Common myeloid progenitor, CD34-positive (primary cell): ENCODE results near the gene TSC22D3.

ENCODE experiments used
- CTCF ChIA-PET: fragments of 350-600 bp; sonication (Branson Sonifier 250); formaldehyde crosslinking; loops from one replicate; lab custom pipeline; 2021; ENCODE audit warnings: antibody characterized with exemption; lab: Charles Lee
- POLR2A ChIA-PET: fragments of 350-600 bp; sonication (Branson Sonifier 250); formaldehyde crosslinking; loops from one replicate; lab custom pipeline; 2021; ENCODE audit warnings: antibody characterized with exemption; lab: Charles Lee
- DNase-seq, 3 donors: peaks; one replicate each; pipeline versions ENCODE4 v3.0.0 to v3.0.0-alpha.2; 2013
- H3K27ac ChIP-seq, 2 experiments: 1 replicate in 1 of 2; 2 replicates in 1 of 2; pipeline ENCODE4 v1.7.0; 2013; ENCODE audit warnings: inconsistent platforms in 2 of 2, low read length in 2 of 2, mild to moderate bottlenecking in 2 of 2, low read depth in 1 of 2, moderate library complexity in 1 of 2; ENCODE audit not compliant: severe bottlenecking in 2 of 2, insufficient read depth in 1 of 2, poor library complexity in 1 of 2
- H3K27me3 ChIP-seq, 5 experiments: replicated peaks in 2 of 5; 1 replicate in 3 of 5; 2 replicates in 2 of 5; pipeline versions ENCODE4 v1.6.1 to v1.7.0; 2013; ENCODE audit warnings: low read length in 4 of 5, mild to moderate bottlenecking in 2 of 5, moderate library complexity in 2 of 5, inconsistent platforms in 1 of 5; ENCODE audit not compliant: insufficient read depth in 5 of 5, control insufficient read depth in 4 of 5
- H3K36me3 ChIP-seq, 4 experiments: 1 replicate in 2 of 4; 2 replicates in 2 of 4; pipeline versions ENCODE4 v1.6.1 to v1.7.0; 2013; ENCODE audit warnings: low read length in 3 of 4, control low read depth in 1 of 4, mild to moderate bottlenecking in 1 of 4; ENCODE audit not compliant: control insufficient read depth in 4 of 4, insufficient read depth in 4 of 4
- H3K4me1 ChIP-seq, 4 experiments: 1 replicate in 3 of 4; 2 replicates in 1 of 4; pipeline versions ENCODE4 v1.6.1 to v1.7.1; 2013; ENCODE audit warnings: low read length in 3 of 4, mild to moderate bottlenecking in 3 of 4, control low read depth in 1 of 4, inconsistent platforms in 1 of 4, moderate library complexity in 1 of 4; ENCODE audit not compliant: control insufficient read depth in 4 of 4, insufficient read depth in 4 of 4; ENCODE audit errors: control extremely low read depth in 1 of 4
- H3K4me3 ChIP-seq, 7 experiments: 1 replicate in 4 of 7; 2 replicates in 3 of 7; pipeline versions ENCODE4 v1.5.1 to v1.7.0; 2013; ENCODE audit warnings: mild to moderate bottlenecking in 7 of 7, low read length in 6 of 7, moderate library complexity in 6 of 7, inconsistent platforms in 2 of 7, low read depth in 2 of 7, control low read depth in 1 of 7; ENCODE audit not compliant: insufficient read depth in 4 of 7, control insufficient read depth in 1 of 7; ENCODE audit errors: extremely low read depth in 1 of 7
- H3K9me3 ChIP-seq, 5 experiments: 1 replicate in 4 of 5; 2 replicates in 1 of 5; pipeline versions ENCODE4 v1.6.1 to v1.7.1; 2013; ENCODE audit warnings: low read length in 4 of 5, mild to moderate bottlenecking in 2 of 5, inconsistent platforms in 1 of 5, low read depth in 1 of 5, moderate library complexity in 1 of 5; ENCODE audit not compliant: control insufficient read depth in 4 of 5, insufficient read depth in 2 of 5; ENCODE audit errors: control extremely low read depth in 1 of 5
- WGBS: methylation state at CpG from one replicate; pipeline ENCODE4 v1.1.5; 2013; ENCODE audit not compliant: insufficient coverage; 5-methylcytosine and 5-hydroxymethylcytosine counted together

The TSC22D3 gene

DNA sequence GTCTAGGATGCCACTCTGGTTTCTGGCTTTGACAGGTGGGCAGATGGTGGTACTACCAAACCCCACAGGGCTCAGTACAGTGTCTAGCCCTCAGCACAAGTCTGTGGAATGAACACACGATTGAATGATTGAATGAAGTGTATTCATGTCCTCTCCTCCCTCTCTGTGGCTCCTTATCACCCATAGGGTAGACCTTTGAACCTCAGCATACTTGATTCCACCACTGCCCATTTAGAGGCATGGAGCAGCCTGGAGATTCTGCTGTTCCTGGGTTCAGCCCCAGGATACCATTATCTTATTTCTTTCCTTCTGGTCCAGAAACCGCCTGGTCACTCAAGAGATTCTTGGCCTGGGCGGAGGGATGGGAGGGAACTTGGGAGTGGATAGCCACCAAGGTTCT, 93.3 kb downstream of the TSC22D3 start:
- Histone ChIP-seq H3K27me3 (peaks cover 0 to 10% (median 0%) of the 10 kb centered on the region in 5 experiments), H3K9me3 (no peaks in the 10 kb centered on the region), H3K27ac (no peak overlapping the region), H3K4me1 (peaks cover 11 to 70% (median 57%) of the 10 kb centered on the region in 4 experiments), H3K36me3 (no peaks in the 10 kb centered on the region), H3K4me3 (no peak overlapping the region)
- 93% methylated on average over 2 of the region's 3 CpGs for WGBS
- ChIA-PET POLR2A (no interaction called here), CTCF (no interaction called here)
- no peak for DNase-seq

DNA sequence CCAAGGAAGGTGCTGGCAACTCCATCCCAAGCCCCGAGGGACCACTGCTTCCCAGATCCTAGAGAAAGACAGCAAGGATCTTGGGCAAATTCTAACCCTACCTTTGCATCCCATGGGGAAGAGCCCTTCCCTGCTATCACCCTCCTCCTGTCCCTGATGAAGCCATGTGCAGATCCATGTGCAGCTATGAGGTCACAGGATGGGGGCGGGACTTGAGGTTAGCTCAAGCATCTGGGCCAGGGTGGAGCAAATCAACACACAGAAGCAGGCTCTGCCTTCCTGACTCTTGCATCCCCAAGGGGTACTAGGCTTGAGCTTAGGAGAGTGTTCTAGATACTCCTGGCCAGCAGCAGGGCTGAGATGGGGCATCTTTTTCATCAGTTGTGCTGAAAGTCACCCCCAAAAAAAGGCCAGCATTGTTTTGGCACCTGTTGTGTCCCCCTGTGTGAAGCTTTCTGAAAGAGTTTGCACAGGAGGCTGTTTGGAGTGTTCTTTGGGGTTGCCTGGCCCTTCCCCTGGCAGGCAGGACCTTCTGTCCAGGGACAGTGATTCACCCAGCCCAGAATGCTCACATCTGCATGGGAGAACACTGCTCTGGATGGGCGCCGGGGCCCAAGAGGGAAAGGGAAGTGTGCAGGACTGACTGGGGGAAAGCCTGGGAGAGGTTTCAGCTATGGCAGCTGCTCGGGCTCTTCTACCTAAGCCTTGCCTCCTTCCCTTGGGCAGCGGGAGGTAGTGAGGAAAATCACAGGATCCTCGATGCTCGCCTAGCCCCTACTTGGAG, 96.4 kb downstream of the TSC22D3 start:
- peaks cover 18 to 70% (median 53%) of the 10 kb centered on the region in 4 experiments for H3K4me1 ChIP-seq
- 51% methylated on average over 3 of the region's 8 CpGs for WGBS
- H3K27me3 ChIP-seq = peaks cover 0 to 16% (median 0%) of the 10 kb centered on the region in 5 experiments
- H3K36me3 ChIP-seq = no peaks in the 10 kb centered on the region
- DNase-seq = peak; percentile 48 to 83 (median 81)
- H3K27ac ChIP-seq = no peak overlapping the region
- ChIA-PET CTCF (interaction anchor here (1.0 to 3.3 kb wide), 4 partner anchors 12 to 40 kb away, joined by 3 to 13 read pairs (median 6); no protein-coding TSS in a partner anchor), POLR2A (no interaction called here)
- H3K4me3 ChIP-seq = peak overlapping the region in 1 of 7 experiments; percentile 6
- H3K9me3 ChIP-seq = no peaks in the 10 kb centered on the region

DNA sequence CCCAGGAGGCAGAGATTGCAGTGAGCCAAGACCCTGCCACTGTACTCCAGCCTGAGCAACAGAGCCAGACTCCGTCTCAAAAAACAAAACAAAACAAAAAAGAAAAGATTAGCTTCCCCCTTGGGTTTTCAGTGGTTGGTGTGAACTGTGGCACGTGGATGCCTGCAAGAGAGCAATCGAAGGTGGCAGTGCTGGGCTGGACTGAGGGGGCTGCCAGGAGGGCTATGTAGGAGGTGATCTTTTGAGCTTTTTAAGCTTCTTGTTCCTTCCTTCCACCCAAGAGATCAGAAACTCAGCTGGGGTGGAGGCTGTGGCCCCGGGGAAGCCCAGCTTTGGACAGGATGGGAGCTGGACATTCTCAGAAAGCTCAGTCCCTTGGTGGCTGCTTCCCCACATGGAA, 97.7 kb downstream of the TSC22D3 start:
- whole genome bisulfite sequencing = 80% methylated on average over 1 of the region's 4 CpGs
- Histone ChIP-seq H3K4me3 (no peak overlapping the region), H3K27me3 (peaks cover 0 to 16% (median 0%) of the 10 kb centered on the region in 5 experiments), H3K27ac (peak overlapping the region in 1 of 2 experiments; percentile 98), H3K9me3 (no peaks in the 10 kb centered on the region), H3K4me1 (peaks cover 22 to 67% (median 54%) of the 10 kb centered on the region in 4 experiments), H3K36me3 (no peaks in the 10 kb centered on the region)
- DNase-seq = no peak
- CTCF ChIA-PET = interaction anchor here (2.5 to 3.3 kb wide), 3 partner anchors 35 to 42 kb away, joined by 10 to 27 read pairs (median 13); no protein-coding TSS in a partner anchor
- POLR2A ChIA-PET = interaction anchor here (0.9 to 2.8 kb wide), 2 partner anchors 28 to 34 kb away, joined by 5 to 20 read pairs; no protein-coding TSS in a partner anchor

DNA sequence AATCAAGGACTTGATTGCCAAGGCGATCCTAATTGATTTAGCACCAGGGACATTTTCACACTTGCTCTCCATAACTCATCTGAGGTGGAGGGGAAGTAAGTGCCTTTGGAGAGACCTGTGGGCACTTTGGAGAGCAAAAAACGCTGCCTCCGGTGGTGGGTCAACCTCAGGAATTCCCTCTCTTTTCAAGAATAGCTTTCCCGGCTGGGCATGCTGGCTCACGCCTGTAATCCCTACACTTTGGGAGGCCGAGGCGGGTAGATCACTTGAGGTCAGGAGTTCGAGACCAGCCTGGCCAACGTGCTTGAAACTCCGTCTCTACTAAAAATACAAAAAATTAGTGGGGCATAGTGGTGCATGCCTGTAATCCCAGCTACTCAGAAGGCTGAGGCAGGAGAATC, 98.1 kb downstream of the TSC22D3 start:
- H3K27me3 ChIP-seq = peaks cover 0 to 16% (median 0%) of the 10 kb centered on the region in 5 experiments
- ChIA-PET POLR2A (interaction anchor here (0.7 to 2.8 kb wide), 3 partner anchors 29 to 39 kb away, joined by 3 to 20 read pairs (median 5); no protein-coding TSS in a partner anchor), CTCF (interaction anchor here (0.9 to 3.3 kb wide), 4 partner anchors 18 to 42 kb away, joined by 3 to 27 read pairs (median 12); no protein-coding TSS in a partner anchor)
- no peaks in the 10 kb centered on the region for H3K36me3 ChIP-seq
- 68% methylated on average over 7 of the region's 10 CpGs for WGBS
- peaks cover 22 to 64% (median 51%) of the 10 kb centered on the region in 4 experiments for H3K4me1 ChIP-seq
- H3K9me3 ChIP-seq = no peaks in the 10 kb centered on the region
- H3K4me3 ChIP-seq = peak overlapping the region in 3 of 7 experiments; percentile 43 to 72 (median 66)
- peak in 2 of 3 donors; percentile 18 to 32 for DNase-seq
- H3K27ac ChIP-seq = peak overlapping the region; percentile 82 to 98

DNA sequence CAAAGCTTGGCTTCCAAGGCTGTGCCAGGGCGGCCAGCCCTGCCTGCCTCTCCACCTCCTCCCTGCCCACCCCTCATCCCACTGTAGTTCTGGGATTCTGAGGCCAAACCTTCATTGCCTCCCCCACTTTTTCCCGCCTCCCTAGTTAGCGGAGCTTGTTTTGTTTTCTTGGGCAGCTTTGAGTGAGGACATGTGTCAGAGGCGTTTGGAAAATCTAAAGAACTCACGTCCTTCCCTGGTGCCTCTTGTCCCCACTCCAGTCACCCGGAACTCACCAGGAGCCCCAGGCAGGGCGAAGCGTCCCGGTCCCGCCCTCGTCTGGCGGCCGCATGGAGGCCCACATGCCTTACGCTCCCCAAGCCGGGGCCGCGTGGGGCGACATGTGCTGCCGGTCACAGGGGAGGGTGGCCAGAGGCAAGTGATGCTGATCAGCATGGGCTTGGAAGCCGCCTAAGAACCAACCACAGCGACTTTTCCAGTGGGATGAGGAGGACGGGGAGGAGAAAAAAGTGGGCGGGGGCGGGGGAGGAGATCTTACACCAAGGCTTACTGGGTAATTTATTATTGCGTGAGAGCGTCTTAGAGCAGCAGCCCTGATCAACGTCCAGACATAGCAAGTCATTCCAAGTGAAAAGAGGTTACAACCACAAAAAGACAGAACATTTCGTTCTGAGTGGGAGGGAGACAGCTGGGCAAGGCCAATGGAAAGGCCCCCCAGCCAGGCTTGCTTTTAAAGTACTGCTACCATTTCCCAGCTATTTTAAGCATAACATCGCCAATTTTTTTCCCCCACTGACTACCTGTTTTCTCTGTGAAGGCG, 98.8 kb downstream of the TSC22D3 start:
- Histone ChIP-seq H3K4me1 (peaks cover 22 to 64% (median 51%) of the 10 kb centered on the region in 4 experiments), H3K9me3 (no peaks in the 10 kb centered on the region), H3K27me3 (peaks cover 0 to 16% (median 0%) of the 10 kb centered on the region in 5 experiments), H3K27ac (peak overlapping the region; percentile 82 to 98), H3K4me3 (peak overlapping the region in 5 of 7 experiments; percentile 43 to 72 (median 50)), H3K36me3 (no peaks in the 10 kb centered on the region)
- ChIA-PET CTCF (interaction anchor here (0.8 to 3.3 kb wide), 7 partner anchors 17 to 43 kb away, joined by 3 to 27 read pairs (median 5); no protein-coding TSS in a partner anchor), POLR2A (interaction anchor here (0.6 to 2.8 kb wide), 3 partner anchors 35 to 40 kb away, joined by 3 to 20 read pairs (median 3); no protein-coding TSS in a partner anchor)
- 43% methylated on average over 12 of the region's 30 CpGs for WGBS
- DNase-seq = peak; percentile 64 to 77 (median 77)

DNA sequence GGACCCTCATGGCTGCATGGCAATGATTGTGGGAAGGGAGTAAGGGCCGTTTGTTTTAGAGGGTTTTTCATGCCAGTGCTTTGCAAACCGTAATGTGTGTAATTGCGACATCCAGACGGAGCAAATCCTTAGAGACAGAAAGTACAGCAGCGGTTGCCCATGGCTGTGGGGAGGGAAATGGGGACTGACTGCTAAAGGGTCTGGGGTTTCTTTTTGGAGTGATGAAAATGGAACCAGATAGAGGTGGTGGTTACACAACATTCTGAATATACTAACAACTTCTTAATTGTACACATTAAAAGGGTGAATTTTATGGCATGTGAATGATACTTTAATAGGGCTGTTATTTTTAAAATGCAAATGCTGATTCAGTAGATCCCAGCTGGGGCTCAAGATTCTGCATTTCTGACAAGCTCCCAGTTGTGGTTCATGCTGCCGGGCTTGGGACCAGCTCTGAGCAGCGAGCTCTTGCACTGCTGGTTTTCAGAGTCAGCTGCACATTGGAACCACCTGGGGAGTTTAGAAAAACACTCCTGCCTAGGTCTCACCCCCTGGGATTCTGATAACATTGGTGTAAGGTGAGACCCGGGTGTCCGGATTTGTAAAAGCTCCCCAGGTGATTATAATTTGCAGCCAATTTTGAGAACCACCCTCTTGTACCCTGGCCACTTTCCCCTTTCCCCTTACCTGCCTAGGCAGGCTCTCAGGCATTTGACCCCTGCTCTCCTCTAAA, 99.6 kb downstream of the TSC22D3 start:
- no peaks in the 10 kb centered on the region for H3K9me3 ChIP-seq
- peaks cover 0 to 16% (median 0%) of the 10 kb centered on the region in 5 experiments for H3K27me3 ChIP-seq
- peak overlapping the region; percentile 82 to 98 for H3K27ac ChIP-seq
- ChIA-PET POLR2A (interaction anchor here (0.6 to 2.8 kb wide), 2 partner anchors 36 to 41 kb away, joined by 3 to 20 read pairs; no protein-coding TSS in a partner anchor), CTCF (interaction anchor here (0.8 to 3.3 kb wide), 5 partner anchors 25 to 44 kb away, joined by 3 to 27 read pairs (median 5); no protein-coding TSS in a partner anchor)
- WGBS = 61% methylated on average over 8 of the region's 9 CpGs
- DNase-seq = peak in 2 of 3 donors; percentile 67 to 68
- H3K4me3 ChIP-seq = peak overlapping the region in 6 of 7 experiments; percentile 15 to 72 (median 50)
- H3K36me3 ChIP-seq = no peaks in the 10 kb centered on the region
- peaks cover 22 to 64% (median 51%) of the 10 kb centered on the region in 4 experiments for H3K4me1 ChIP-seq
